ENCODE results near the gene TRIM9.

GRCh38 chr14:51039252-51039651 is 55.7 kb downstream of the TRIM9 start:
- TF ChIP-seq CTCF (conservative IDR thresholded peaks at IDR 0.05; ENCODE audit: low read length) (no peak), EZH2phosphoT487 (IDR thresholded peaks at IDR 0.05; ENCODE audit: borderline replicate concordance) (no peak)
